CD14-positive monocyte (primary cell): Measurements from ENCODE around the gene SCD. TPM values are rescaled to one million over a fixed set of nuclear protein-coding genes. Genes with fewer than 3 reads are reported as not detected.

ENCODE experiments used
- DNase-seq, 3 donors: peaks; one replicate each; pipeline ENCODE4 v3.0.0-alpha.2; 2011 to 2022
- H2AFZ ChIP-seq: 2 replicates; pipeline ENCODE4 v1.6.0; 2012; ENCODE audit warnings: mild to moderate bottlenecking, low read depth, low read length, inconsistent platforms; ENCODE audit not compliant: insufficient read depth, poor library complexity, severe bottlenecking
- H3K27ac ChIP-seq, 2 donors: 1 replicate in 1 of 2; 2 replicates in 1 of 2; pipeline ENCODE4 v1.5.1; 2012 to 2013; ENCODE audit warnings: low read length in 2 of 2, control low read depth in 1 of 2, inconsistent platforms in 1 of 2, low read depth in 1 of 2, mild to moderate bottlenecking in 1 of 2
- H3K27me3 ChIP-seq, 2 donors: one replicate each; pipeline versions ENCODE4 v1.6.0 to v1.6.1; 2011 to 2013; ENCODE audit warnings: low read length in 2 of 2; ENCODE audit not compliant: control insufficient read depth in 2 of 2, insufficient read depth in 2 of 2
- H3K36me3 ChIP-seq, 2 donors: replicated peaks in 1 of 2; 1 replicate in 1 of 2; 2 replicates in 1 of 2; pipeline versions ENCODE4 v1.5.1 to v1.6.1; 2012 to 2013; ENCODE audit warnings: low read length in 2 of 2, control low read depth in 1 of 2, inconsistent platforms in 1 of 2, mild to moderate bottlenecking in 1 of 2; ENCODE audit not compliant: insufficient read depth in 2 of 2, control insufficient read depth in 1 of 2
- H3K4me1 ChIP-seq, 2 donors: 1 replicate in 1 of 2; 2 replicates in 1 of 2; pipeline versions ENCODE4 v1.5.1 to v1.6.1; 2012 to 2013; ENCODE audit warnings: low read length in 2 of 2, control low read depth in 1 of 2, inconsistent platforms in 1 of 2, mild to moderate bottlenecking in 1 of 2, moderate library complexity in 1 of 2; ENCODE audit not compliant: insufficient read depth in 2 of 2, control insufficient read depth in 1 of 2
- H3K4me2 ChIP-seq: replicated peaks from 2 replicates; pipeline ENCODE3; 2012; ENCODE audit warnings: low read length, moderate library complexity, mild to moderate bottlenecking; ENCODE audit not compliant: poor library complexity, severe bottlenecking; ENCODE audit errors: extremely low read depth
- H3K4me3 ChIP-seq, 3 experiments: fragments of 200-600 bp in 1 of 3; sonication (generic) in 1 of 3; replicated peaks in 1 of 3; 1 replicate in 2 of 3; 2 replicates in 1 of 3; pipeline ENCODE4 v1.5.1; 2011 to 2013; ENCODE audit warnings: low read length in 3 of 3, mild to moderate bottlenecking in 3 of 3, control low read depth in 2 of 3, low read depth in 2 of 3, inconsistent platforms in 1 of 3, moderate library complexity in 1 of 3
- H3K79me2 ChIP-seq: 2 replicates; pipeline ENCODE4 v1.6.0; 2012; ENCODE audit warnings: mild to moderate bottlenecking, control low read depth, inconsistent platforms, low read length, moderate library complexity; ENCODE audit not compliant: insufficient read depth
- H3K9ac ChIP-seq: 2 replicates; pipeline ENCODE4 v1.6.0; 2017; ENCODE audit warnings: low read length, mild to moderate bottlenecking; ENCODE audit not compliant: insufficient read depth, poor library complexity, severe bottlenecking
- H3K9me3 ChIP-seq, 2 donors: replicated peaks in 1 of 2; 1 replicate in 1 of 2; 2 replicates in 1 of 2; pipeline versions ENCODE4 v1.5.1 to v1.6.1; 2012 to 2013; ENCODE audit warnings: low read length in 2 of 2, control low read depth in 1 of 2; ENCODE audit not compliant: control insufficient read depth in 1 of 2, insufficient read depth in 1 of 2
- H4K20me1 ChIP-seq: 2 replicates; pipeline ENCODE4 v1.6.0; 2012; ENCODE audit warnings: mild to moderate bottlenecking, low read length, control low read depth, moderate library complexity; ENCODE audit not compliant: insufficient read depth
- H3K27ac Mint-ChIP-seq, 7 donors: one replicate each; pipeline ENCODE4 v1.8.0; 2020; ENCODE audit warnings: mild to moderate bottlenecking in 7 of 7, mixed read lengths in 7 of 7, moderate library complexity in 6 of 7, inconsistent platforms in 2 of 7
- H3K27me3 Mint-ChIP-seq, 3 donors: one replicate each; pipeline ENCODE4 v1.8.0; 2021 to 2022; ENCODE audit warnings: low read depth in 3 of 3, mild to moderate bottlenecking in 3 of 3, mixed read lengths in 3 of 3, moderate library complexity in 3 of 3, inconsistent platforms in 1 of 3
- H3K36me3 Mint-ChIP-seq, 2 donors: one replicate each; pipeline ENCODE4 v1.8.0; 2020; ENCODE audit warnings: mixed read lengths in 2 of 2, inconsistent platforms in 1 of 2, mild to moderate bottlenecking in 1 of 2
- H3K4me1 Mint-ChIP-seq: one replicate; pipeline ENCODE4 v1.8.0; 2020; ENCODE audit warnings: mild to moderate bottlenecking, mixed read lengths
- H3K4me3 Mint-ChIP-seq, 2 donors: one replicate each; pipeline ENCODE4 v1.8.0; 2020; ENCODE audit warnings: mild to moderate bottlenecking in 2 of 2, mixed read lengths in 2 of 2, moderate library complexity in 1 of 2
- H3K9me3 Mint-ChIP-seq, 7 donors: one replicate each; pipeline ENCODE4 v1.8.0; 2020 to 2022; ENCODE audit warnings: mixed read lengths in 7 of 7, mild to moderate bottlenecking in 6 of 7, moderate library complexity in 6 of 7, inconsistent platforms in 2 of 7
- WGBS: methylation state at CpG from one replicate; pipeline ENCODE4 v1.1.5; 2013; ENCODE audit warnings: missing lambda C conversion rate; ENCODE audit not compliant: insufficient coverage; 5-methylcytosine and 5-hydroxymethylcytosine counted together
- intact Hi-C, 2 donors: fragments of 100-400 bp; cut with micrococcal nuclease; formaldehyde crosslinking; loops; one replicate each; pipeline versions ENCODE4 v1.15.0 to v1.15.1; 2023
- polyA plus RNA-seq, 3 donors: library from polyadenylated mRNA; depleted of rRNA in 1 of 3; unstranded in 2 of 3; stranded (reverse) in 1 of 3; fragments of 300-500 nt in 2 of 3; fragments of >200 nt in 1 of 3; fragmentation: Illumina TruSeq in 2 of 3; gene quantifications; 1 replicate in 2 of 3; 2 replicates in 1 of 3; pipeline ENCODE4 v1.2.3, GENCODE V29; 2012 to 2021
- TF ChIP-seq, protein P1 (sequence below): fragments of 200-600 bp; IDR thresholded peaks from one replicate; pipeline ENCODE4 v1.8.0; 2022; ENCODE audit warnings: antibody characterized with exemption, mild to moderate bottlenecking

The SCD gene
- polyA plus RNA-seq, 3 donors = 1.00 to 3.4 (median 1.0) TPM

DNA sequence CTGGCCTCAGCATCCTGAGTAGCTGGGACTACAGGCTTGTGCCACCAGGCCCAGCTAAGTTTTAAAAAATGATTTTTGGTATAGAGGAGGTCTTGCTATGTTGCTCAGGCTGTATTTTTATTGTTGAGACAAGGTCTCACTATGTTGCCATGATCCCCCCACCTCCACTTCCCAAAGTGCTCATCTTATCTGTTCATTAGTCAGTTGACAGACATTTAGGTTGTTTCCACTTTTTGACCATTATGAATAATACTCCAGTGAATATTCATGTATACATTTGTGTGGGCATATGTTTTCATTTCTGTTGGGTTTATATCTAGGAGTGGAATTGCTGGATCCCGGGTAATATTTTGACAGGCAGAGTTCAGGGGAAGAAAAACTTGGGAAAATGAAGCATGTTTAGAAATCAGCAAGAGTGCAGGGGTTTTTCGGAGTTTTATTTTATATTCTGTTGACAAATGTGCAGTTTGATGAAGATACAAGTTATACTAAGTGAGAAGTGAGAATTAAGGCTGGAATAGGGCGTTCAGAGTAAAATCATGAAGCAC, 2.7 kb upstream of the SCD start:
- H3K4me1 Mint-ChIP-seq = peaks cover 40% of the 10 kb centered on the region
- H3K4me3 Mint-ChIP-seq = peak overlapping the region in 1 of 2 donors; percentile 54

DNA sequence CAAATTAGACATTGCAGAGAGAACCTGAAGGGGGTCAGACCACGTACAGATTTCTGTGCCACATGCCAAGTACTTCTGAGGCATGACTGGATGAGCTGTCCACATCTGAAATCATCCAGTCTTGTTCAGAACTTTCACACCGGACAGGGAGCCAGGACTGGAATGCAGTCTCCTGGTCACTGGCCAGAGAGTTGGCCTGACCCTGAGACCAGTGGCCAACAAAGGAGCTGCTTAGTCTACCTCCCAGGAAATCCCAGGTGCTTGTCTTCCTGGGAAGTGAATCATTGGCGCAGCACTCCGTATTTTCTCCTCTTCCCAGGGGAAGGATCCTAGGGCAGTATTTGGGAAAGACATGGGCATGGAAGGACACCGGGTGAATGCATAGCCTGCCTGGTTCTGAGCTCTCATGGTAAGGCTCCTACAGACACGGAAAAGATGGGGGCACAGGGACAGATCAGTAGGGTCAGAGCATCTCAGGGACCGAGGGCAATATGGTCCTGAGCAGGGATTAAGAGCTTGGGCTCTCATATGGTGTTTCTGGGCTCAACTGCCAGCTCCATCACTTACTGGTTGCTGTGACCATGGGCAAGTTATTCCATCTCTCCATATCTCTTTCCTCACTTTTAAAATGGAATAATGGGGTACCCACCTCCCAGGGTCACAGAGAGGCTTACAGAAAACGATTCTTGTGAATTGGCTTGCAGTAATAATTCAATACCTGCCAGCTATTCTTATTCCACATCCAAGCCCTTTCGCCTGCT, 1.3 kb upstream of the SCD start:
- Histone ChIP-seq H3K4me2 (peak overlapping the region; percentile 77), H3K4me1 (peaks cover 17 to 29% of the 10 kb centered on the region in 2 donors), H3K9me3 (no peaks in the 10 kb centered on the region), H3K79me2 (no peaks in the 10 kb centered on the region), H3K27ac (no peak overlapping the region), H3K9ac (no peak overlapping the region), H3K27me3 (peaks cover 15 to 30% of the 10 kb centered on the region in 2 donors), H3K36me3 (no peaks in the 10 kb centered on the region), H4K20me1 (no peaks in the 10 kb centered on the region), H2AFZ (peak overlapping the region; percentile 73), H3K4me3 (peak overlapping the region in 1 of 3 experiments; percentile 73)
- TF ChIP-seq, protein P1, sequence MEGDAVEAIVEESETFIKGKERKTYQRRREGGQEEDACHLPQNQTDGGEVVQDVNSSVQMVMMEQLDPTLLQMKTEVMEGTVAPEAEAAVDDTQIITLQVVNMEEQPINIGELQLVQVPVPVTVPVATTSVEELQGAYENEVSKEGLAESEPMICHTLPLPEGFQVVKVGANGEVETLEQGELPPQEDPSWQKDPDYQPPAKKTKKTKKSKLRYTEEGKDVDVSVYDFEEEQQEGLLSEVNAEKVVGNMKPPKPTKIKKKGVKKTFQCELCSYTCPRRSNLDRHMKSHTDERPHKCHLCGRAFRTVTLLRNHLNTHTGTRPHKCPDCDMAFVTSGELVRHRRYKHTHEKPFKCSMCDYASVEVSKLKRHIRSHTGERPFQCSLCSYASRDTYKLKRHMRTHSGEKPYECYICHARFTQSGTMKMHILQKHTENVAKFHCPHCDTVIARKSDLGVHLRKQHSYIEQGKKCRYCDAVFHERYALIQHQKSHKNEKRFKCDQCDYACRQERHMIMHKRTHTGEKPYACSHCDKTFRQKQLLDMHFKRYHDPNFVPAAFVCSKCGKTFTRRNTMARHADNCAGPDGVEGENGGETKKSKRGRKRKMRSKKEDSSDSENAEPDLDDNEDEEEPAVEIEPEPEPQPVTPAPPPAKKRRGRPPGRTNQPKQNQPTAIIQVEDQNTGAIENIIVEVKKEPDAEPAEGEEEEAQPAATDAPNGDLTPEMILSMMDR = no peak
- peaks cover 29% of the 10 kb centered on the region for H3K4me1 Mint-ChIP-seq
- peaks cover 36 to 54% (median 42%) of the 10 kb centered on the region in 3 donors for H3K27me3 Mint-ChIP-seq
- peaks cover 0 to 15% (median 4%) of the 10 kb centered on the region in 7 donors for H3K9me3 Mint-ChIP-seq
- H3K27ac Mint-ChIP-seq = no peak overlapping the region
- DNase-seq = no peak
- intact Hi-C loops = loop anchor here in 1 of 2 donors (2.0 to 5.0 kb wide), 2 partner anchors 25 to 37 kb away; no protein-coding TSS in a partner anchor
- WGBS = 79% methylated on average over 7 of the region's 9 CpGs
- peaks cover 9 to 21% of the 10 kb centered on the region in 2 donors for H3K36me3 Mint-ChIP-seq
- H3K4me3 Mint-ChIP-seq = peak overlapping the region; percentile 93 to 96

More for the DNA sequence above, 2.7 kb upstream of the SCD start:
- peaks cover 0 to 15% (median 4%) of the 10 kb centered on the region in 7 donors for H3K9me3 Mint-ChIP-seq
- Histone ChIP-seq H3K9me3 (no peaks in the 10 kb centered on the region), H3K36me3 (no peaks in the 10 kb centered on the region), H3K4me2 (no peak overlapping the region), H3K79me2 (no peaks in the 10 kb centered on the region), H3K27me3 (peaks cover 15 to 30% of the 10 kb centered on the region in 2 donors), H3K4me3 (no peak overlapping the region), H2AFZ (no peak overlapping the region), H4K20me1 (no peaks in the 10 kb centered on the region), H3K9ac (no peak overlapping the region), H3K27ac (no peak overlapping the region), H3K4me1 (peaks cover 24 to 40% of the 10 kb centered on the region in 2 donors)
- DNase-seq = no peak
- intact Hi-C loops = no loop called here
- no peak overlapping the region for H3K27ac Mint-ChIP-seq
- peaks cover 34 to 49% (median 42%) of the 10 kb centered on the region in 3 donors for H3K27me3 Mint-ChIP-seq
- H3K36me3 Mint-ChIP-seq = peaks cover 8 to 18% of the 10 kb centered on the region in 2 donors
- TF ChIP-seq, protein P1 = no peak
- WGBS = 100% methylated on average over 2 of the region's 3 CpGs
